ENCODE results near the gene SPATA45. TPM values are rescaled to one million over a fixed set of nuclear protein-coding genes. Genes with fewer than 3 reads are reported as not detected.

SPATA45 gene
- total and polyA plus RNA-seq, 4 donors, result 0.28 TPM; not detected in 3

DNA sequence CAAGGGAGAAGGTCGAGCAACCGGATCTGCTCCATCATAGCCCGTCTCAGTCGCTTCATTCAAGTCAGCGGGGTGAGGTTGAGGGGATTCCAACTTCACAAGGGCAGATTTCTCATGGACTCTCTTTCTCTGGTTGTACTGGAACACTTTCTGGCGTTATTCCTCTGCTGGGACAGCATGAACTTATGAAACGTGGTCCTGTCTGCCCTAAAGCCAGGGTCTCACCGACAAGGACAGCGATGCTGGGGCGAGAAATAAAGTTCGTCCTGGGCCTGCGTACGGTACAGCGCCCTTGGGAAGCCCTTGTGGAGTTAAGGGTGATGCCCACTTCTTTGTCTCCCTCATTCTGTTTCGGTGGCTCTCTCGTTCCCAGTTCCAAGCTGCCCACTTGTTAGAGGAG, 9.3 kb upstream of the SPATA45 start:
- Histone ChIP-seq H3K27ac (ENCODE audit: low read depth in 1 of 2, low read length in 2 of 2) (no peak overlapping the region), H3K4me1 (ENCODE audit: control insufficient read depth in 4 of 4, insufficient read depth in 4 of 4, low read length in 3 of 4) (peaks cover 4 to 15% (median 12%) of the 10 kb centered on the region in 4 donors), H3K27me3 (ENCODE audit: control insufficient read depth in 4 of 4, insufficient read depth in 4 of 4, low read length in 3 of 4) (no peaks in the 10 kb centered on the region), H3K4me3 (ENCODE audit: low read depth in 1 of 3, low read length in 3 of 3) (no peak overlapping the region), H3K9me3 (ENCODE audit: control insufficient read depth in 4 of 4, low read length in 3 of 4) (no peaks in the 10 kb centered on the region), H3K9ac (ENCODE audit: low read depth in 1 of 2, low read length in 2 of 2) (no peak overlapping the region), H3K36me3 (ENCODE audit: control insufficient read depth in 4 of 4, insufficient read depth in 3 of 4, low read depth in 1 of 4, low read length in 3 of 4) (no peaks in the 10 kb centered on the region)
- DNase-seq (ENCODE audit: low spot score), result no peak
- TF ChIP-seq, protein P1, sequence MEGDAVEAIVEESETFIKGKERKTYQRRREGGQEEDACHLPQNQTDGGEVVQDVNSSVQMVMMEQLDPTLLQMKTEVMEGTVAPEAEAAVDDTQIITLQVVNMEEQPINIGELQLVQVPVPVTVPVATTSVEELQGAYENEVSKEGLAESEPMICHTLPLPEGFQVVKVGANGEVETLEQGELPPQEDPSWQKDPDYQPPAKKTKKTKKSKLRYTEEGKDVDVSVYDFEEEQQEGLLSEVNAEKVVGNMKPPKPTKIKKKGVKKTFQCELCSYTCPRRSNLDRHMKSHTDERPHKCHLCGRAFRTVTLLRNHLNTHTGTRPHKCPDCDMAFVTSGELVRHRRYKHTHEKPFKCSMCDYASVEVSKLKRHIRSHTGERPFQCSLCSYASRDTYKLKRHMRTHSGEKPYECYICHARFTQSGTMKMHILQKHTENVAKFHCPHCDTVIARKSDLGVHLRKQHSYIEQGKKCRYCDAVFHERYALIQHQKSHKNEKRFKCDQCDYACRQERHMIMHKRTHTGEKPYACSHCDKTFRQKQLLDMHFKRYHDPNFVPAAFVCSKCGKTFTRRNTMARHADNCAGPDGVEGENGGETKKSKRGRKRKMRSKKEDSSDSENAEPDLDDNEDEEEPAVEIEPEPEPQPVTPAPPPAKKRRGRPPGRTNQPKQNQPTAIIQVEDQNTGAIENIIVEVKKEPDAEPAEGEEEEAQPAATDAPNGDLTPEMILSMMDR (IDR thresholded peaks at IDR 0.05; ENCODE audit: low read depth, low read length, missing input control), result no peak
- no peak for TF ChIP-seq FOXA1 (IDR thresholded peaks at IDR 0.05)
- no peak for TF ChIP-seq HNF4G (IDR thresholded peaks at IDR 0.05)
- TF ChIP-seq, protein P2, sequence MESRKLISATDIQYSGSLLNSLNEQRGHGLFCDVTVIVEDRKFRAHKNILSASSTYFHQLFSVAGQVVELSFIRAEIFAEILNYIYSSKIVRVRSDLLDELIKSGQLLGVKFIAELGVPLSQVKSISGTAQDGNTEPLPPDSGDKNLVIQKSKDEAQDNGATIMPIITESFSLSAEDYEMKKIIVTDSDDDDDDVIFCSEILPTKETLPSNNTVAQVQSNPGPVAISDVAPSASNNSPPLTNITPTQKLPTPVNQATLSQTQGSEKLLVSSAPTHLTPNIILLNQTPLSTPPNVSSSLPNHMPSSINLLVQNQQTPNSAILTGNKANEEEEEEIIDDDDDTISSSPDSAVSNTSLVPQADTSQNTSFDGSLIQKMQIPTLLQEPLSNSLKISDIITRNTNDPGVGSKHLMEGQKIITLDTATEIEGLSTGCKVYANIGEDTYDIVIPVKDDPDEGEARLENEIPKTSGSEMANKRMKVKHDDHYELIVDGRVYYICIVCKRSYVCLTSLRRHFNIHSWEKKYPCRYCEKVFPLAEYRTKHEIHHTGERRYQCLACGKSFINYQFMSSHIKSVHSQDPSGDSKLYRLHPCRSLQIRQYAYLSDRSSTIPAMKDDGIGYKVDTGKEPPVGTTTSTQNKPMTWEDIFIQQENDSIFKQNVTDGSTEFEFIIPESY (IDR thresholded peaks at IDR 0.05), result no peak
- no peak for TF ChIP-seq FOXA2 (IDR thresholded peaks at IDR 0.05)
- TF ChIP-seq, protein P3, sequence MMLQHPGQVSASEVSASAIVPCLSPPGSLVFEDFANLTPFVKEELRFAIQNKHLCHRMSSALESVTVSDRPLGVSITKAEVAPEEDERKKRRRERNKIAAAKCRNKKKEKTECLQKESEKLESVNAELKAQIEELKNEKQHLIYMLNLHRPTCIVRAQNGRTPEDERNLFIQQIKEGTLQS (IDR thresholded peaks at IDR 0.05), result no peak
- TF ChIP-seq EGR1 (IDR thresholded peaks at IDR 0.05; ENCODE audit: low read depth in 2 of 2), result no peak
- TF ChIP-seq, protein P4, sequence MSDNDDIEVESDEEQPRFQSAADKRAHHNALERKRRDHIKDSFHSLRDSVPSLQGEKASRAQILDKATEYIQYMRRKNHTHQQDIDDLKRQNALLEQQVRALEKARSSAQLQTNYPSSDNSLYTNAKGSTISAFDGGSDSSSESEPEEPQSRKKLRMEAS (IDR thresholded peaks at IDR 0.05), result no peak
- TF ChIP-seq HNF4A (conservative IDR thresholded peaks at IDR 0.05), result no peak
- WGBS, result 96% methylated on average over 16 of the region's 16 CpGs

DNA sequence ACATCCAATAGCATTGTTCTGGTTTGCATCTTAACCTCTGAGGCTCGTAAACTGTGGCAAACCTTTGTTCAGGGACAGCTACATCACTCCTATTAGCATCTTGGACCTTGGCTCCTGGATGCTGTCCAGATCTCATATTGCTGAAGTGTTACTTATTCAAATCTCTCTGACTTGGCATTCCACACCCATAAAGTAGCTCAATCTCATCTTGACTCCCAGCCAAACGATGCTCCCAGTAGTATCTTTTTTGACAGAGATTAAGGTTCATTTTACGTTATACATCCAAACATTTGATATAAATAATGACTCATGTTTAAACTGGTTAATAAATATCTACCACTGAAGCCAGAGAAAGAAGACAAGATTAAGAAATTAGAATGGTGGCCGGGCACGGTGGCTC, 6.2 kb upstream of the SPATA45 start:
- DNase-seq (ENCODE audit: low spot score), result no peak
- Histone ChIP-seq H3K4me3 (ENCODE audit: low read depth in 1 of 3, low read length in 3 of 3) (no peak overlapping the region), H3K36me3 (ENCODE audit: control insufficient read depth in 4 of 4, insufficient read depth in 3 of 4, low read depth in 1 of 4, low read length in 3 of 4) (no peaks in the 10 kb centered on the region), H3K9me3 (ENCODE audit: control insufficient read depth in 4 of 4, low read length in 3 of 4) (no peaks in the 10 kb centered on the region), H3K4me1 (ENCODE audit: control insufficient read depth in 4 of 4, insufficient read depth in 4 of 4, low read length in 3 of 4) (peaks cover under 1 to 8% (median 5%) of the 10 kb centered on the region in 4 donors), H3K27me3 (ENCODE audit: control insufficient read depth in 4 of 4, insufficient read depth in 4 of 4, low read length in 3 of 4) (no peaks in the 10 kb centered on the region), H3K27ac (ENCODE audit: low read depth in 1 of 2, low read length in 2 of 2) (no peak overlapping the region), H3K9ac (ENCODE audit: low read depth in 1 of 2, low read length in 2 of 2) (no peak overlapping the region)
- WGBS, result 60% methylated on average over 5 of the region's 5 CpGs
- no peak for TF ChIP-seq FOXA2 (IDR thresholded peaks at IDR 0.05)
- no peak for TF ChIP-seq FOXA1 (IDR thresholded peaks at IDR 0.05)
- TF ChIP-seq EGR1 (IDR thresholded peaks at IDR 0.05; ENCODE audit: low read depth in 2 of 2), result no peak
- TF ChIP-seq RAD21 (IDR thresholded peaks at IDR 0.05), result no peak
- TF ChIP-seq TAF1 (conservative IDR thresholded peaks at IDR 0.05), result no peak
- TF ChIP-seq RXRA (IDR thresholded peaks at IDR 0.05), result peak in 1 of 2 donors; percentile 26
- TF ChIP-seq HNF4G (IDR thresholded peaks at IDR 0.05), result no peak
- no peak for TF ChIP-seq YY1 (IDR thresholded peaks at IDR 0.05)
- TF ChIP-seq HNF4A (conservative IDR thresholded peaks at IDR 0.05), result peak; percentile 46 to 67
- TF ChIP-seq JUND (IDR thresholded peaks at IDR 0.05), result peak in 1 of 2 donors; percentile 11
- TF ChIP-seq NR2F2 (IDR thresholded peaks at IDR 0.05), result no peak

All from liver (tissue), 9 donors.